AG04449 (cell line): ENCODE data around the gene IFNLR1.
A peak's percentile ranks its signal among the peaks of the same experiment; 100 is the strongest.

ENCODE experiments used
- CTCF ChIA-PET: fragments of 350-600 bp; formaldehyde crosslinking; extraction: SDS; loops from one replicate; lab custom pipeline; 2021; ENCODE audit warnings: antibody characterized with exemption; lab: Yijun Ruan, JAX
- POLR2A ChIA-PET: fragments of 400-600, 350-600 bp; formaldehyde crosslinking; extraction: SDS; loops from one replicate; lab custom pipeline; 2020; ENCODE audit warnings: antibody characterized with exemption, inconsistent platforms; lab: Yijun Ruan, JAX
- DNase-seq: peaks from one replicate; pipeline ENCODE4 v3.0.0-alpha.2; 2010; ENCODE audit warnings: low read depth, low spot score
- H3K4me3 ChIP-seq: 2 replicates; pipeline ENCODE4 v1.5.1; 2011; ENCODE audit warnings: low read depth, mild to moderate bottlenecking, control low read depth, low read length
- CTCF ChIP-seq: IDR thresholded peaks from one replicate; pipeline ENCODE4 v1.5.1; 2011; ENCODE audit warnings: mild to moderate bottlenecking, moderate library complexity, low read length, control low read depth, inconsistent platforms; ENCODE audit not compliant: insufficient read depth; ENCODE audit errors: missing control alignments

Gene IFNLR1

GRCh38 chr1:24186993-24187790, at the start of gene IFNLR1:
IFNLR1 (minus strand) TSS chr1:24187289; CDS start chr1:24187248, 41 bp downstream.
- peak within 1 kb of the TSS; percentile 48 for H3K4me3 ChIP-seq
- POLR2A ChIA-PET: no interaction called here
- no peak for DNase-seq
- CTCF ChIA-PET: interaction anchor here (1.4 to 6.3 kb wide), 6 partner anchors 13 to 400 kb away, joined by 3 to 79 read pairs (median 9); no protein-coding TSS in a partner anchor
- no peak for TF ChIP-seq CTCF

DNA sequence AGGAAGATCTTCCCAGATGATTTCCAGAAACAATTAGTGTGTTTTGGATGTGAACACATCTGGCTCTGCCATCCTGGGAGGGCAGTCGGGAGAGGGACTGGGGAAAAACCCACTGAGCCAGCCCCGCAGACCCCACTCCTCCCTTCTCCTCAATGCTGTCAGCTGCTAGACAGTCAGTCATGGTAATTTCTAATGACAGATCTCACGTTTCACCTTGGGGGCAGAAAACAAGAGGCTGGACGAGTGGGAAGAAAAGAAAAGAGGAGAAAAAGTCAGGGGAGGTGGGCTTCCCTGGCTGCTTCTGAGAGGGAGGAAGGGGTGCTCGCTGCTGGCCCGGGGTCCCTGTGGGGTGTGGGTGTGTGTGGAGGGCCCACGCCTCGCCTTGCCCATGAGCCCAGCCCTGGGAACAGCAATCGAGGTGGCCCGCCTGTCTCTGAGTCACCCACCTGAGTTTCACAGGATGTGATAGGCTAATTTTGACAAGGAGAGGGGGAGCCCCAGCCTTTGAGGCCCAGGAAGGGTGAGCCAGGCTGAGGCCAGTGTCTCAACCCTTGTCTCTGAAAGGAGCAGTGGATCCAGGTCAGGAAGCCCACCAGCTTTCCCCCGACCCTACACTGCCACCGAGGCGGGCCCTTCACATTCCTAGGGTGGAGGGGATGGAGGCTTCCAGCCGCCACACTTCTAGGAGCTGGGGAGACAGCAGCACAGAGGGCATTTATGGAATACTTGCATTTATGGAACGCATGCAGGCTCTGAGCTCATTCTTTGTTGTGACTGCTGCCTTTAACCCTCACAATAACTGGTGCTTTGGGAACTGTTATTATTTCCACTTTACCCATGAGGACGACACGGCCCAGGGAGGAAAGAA, 49.1 kb upstream of the IFNLR1 start:
- POLR2A ChIA-PET: no interaction called here
- no peak overlapping the region for H3K4me3 ChIP-seq
- no peak for DNase-seq
- CTCF ChIA-PET: interaction anchor here (0.6 to 3.8 kb wide), 4 partner anchors 34 to 155 kb away, joined by 4 to 13 read pairs (median 5); no protein-coding TSS in a partner anchor
- TF ChIP-seq CTCF: no peak

DNA sequence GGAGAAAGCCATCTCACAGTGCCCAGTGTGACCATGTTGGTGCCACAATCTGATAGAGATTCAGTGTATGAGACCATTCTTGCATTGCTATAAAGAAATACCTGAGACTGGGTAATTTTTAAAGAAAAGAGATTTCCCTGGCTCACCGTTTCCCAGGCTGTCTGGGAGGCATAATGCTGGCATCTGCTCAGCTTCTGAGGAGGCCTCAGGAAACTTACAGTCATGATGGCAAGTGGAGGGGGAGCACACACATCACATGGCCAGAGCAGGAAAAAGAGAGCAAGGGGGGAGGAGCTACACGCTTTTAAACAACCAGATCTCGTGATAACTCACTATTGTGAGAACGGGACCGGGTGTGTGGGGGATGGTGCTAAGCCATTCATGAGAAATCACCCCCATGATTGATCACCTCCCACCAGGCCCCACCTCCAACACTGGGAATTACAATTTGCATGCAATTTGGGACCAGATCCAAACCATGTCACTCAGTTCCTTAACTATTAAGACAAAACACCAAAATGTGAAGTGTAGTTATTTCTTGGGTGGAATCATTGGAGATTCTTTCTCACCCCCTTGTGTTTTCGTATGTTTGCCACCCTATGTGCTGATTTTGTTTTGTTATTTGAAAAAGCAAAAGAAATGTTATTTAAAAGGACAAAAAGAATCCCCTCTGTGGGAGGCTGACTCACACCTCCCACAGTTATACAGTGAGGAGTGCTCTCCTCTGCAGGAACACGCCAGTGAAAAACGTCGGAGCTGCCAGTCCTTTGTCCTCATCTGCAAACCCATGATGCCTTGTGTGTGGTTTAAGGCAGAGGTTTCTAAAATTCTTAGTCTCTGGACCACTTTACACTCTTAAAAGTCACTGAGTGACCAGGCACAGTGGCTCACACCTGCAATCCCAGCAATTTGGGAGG, 46.9 kb upstream of the IFNLR1 start:
- no peak overlapping the region for H3K4me3 ChIP-seq
- TF ChIP-seq CTCF: no peak
- no peak for DNase-seq
- CTCF ChIA-PET: interaction anchor here (1.4 to 3.8 kb wide), 3 partner anchors 32 to 352 kb away, joined by 3 to 13 read pairs (median 4); no protein-coding TSS in a partner anchor
- POLR2A ChIA-PET: no interaction called here

- DNase-seq: no peak
- no peak overlapping the region for H3K4me3 ChIP-seq
- TF ChIP-seq CTCF: no peak
- CTCF ChIA-PET: no interaction called here
- POLR2A ChIA-PET: no interaction called here
Measured at GRCh38 chr1:24231701-24232100, 44.6 kb upstream of the IFNLR1 start.

GRCh38 chr1:24228311-24228710, 41.2 kb upstream of the IFNLR1 start:
- H3K4me3 ChIP-seq: no peak overlapping the region
- no peak for DNase-seq
- no peak for TF ChIP-seq CTCF
- ChIA-PET POLR2A (no interaction called here), CTCF (interaction anchor here (1.3 to 1.9 kb wide), 3 partner anchors 11 to 408 kb away, joined by 3 to 9 read pairs (median 4); no protein-coding TSS in a partner anchor)
